Small intestine (tissue), 7 donors: Measurements from ENCODE around the gene MYOZ2. TPM values are rescaled to one million over a fixed set of nuclear protein-coding genes. Genes with fewer than 3 reads are reported as not detected.

ENCODE experiments used
- DNase-seq, 2 donors: peaks; one replicate each; pipeline versions ENCODE4 v3.0.0 to v3.0.0-alpha.2; 2013
- FAIRE-seq: peaks from 2 replicates; lab custom pipeline; 2012; peaks lifted over from hg19 to GRCh38; lab: Jason Lieb, UNC
- H3K27ac ChIP-seq, 3 donors: one replicate each; pipeline ENCODE4 v1.5.1; 2013; ENCODE audit warnings: low read length in 2 of 3, mild to moderate bottlenecking in 2 of 3, control low read depth in 1 of 3, inconsistent platforms in 1 of 3, low read depth in 1 of 3, moderate library complexity in 1 of 3
- H3K27me3 ChIP-seq, 3 donors: one replicate each; pipeline ENCODE4 v1.6.1; 2013; ENCODE audit warnings: low read length in 3 of 3, inconsistent platforms in 1 of 3; ENCODE audit not compliant: control insufficient read depth in 3 of 3, insufficient read depth in 3 of 3
- H3K36me3 ChIP-seq, 3 donors: one replicate each; pipeline ENCODE4 v1.6.1; 2013; ENCODE audit warnings: low read length in 3 of 3, inconsistent platforms in 1 of 3, low read depth in 1 of 3, mild to moderate bottlenecking in 1 of 3, moderate library complexity in 1 of 3; ENCODE audit not compliant: control insufficient read depth in 3 of 3, insufficient read depth in 2 of 3
- H3K4me1 ChIP-seq, 3 donors: one replicate each; pipeline ENCODE4 v1.6.1; 2013; ENCODE audit warnings: low read length in 2 of 3, inconsistent platforms in 1 of 3, low read depth in 1 of 3, mild to moderate bottlenecking in 1 of 3, moderate library complexity in 1 of 3; ENCODE audit not compliant: control insufficient read depth in 3 of 3, insufficient read depth in 2 of 3
- H3K4me3 ChIP-seq, 3 donors: one replicate each; pipeline ENCODE4 v1.5.1; 2013; ENCODE audit warnings: low read length in 3 of 3, control low read depth in 1 of 3, inconsistent platforms in 1 of 3, low read depth in 1 of 3, mild to moderate bottlenecking in 1 of 3, moderate library complexity in 1 of 3
- H3K9me3 ChIP-seq, 2 donors: one replicate each; pipeline ENCODE4 v1.6.1; 2013; ENCODE audit warnings: low read depth in 1 of 2, low read length in 1 of 2; ENCODE audit not compliant: control insufficient read depth in 2 of 2, insufficient read depth in 1 of 2
- WGBS, 3 donors: extraction: QIAGEN DNeasy Blood & Tissue Kit; methylation state at CpG; one replicate each; pipeline ENCODE4 v1.1.7; 2013; 5-methylcytosine and 5-hydroxymethylcytosine counted together
- polyA plus RNA-seq, 4 donors: library from polyadenylated mRNA; stranded (reverse) in 3 of 4; unstranded in 1 of 4; fragments of 200-250 nt in 3 of 4; fragments of 120-200 nt in 1 of 4; gene quantifications; one replicate each; pipeline versions ENCODE4 v1.2.1 to v1.2.3, GENCODE V29; 2013
- donor health status: healthy with polysubstance abuse.
- donor health status: control.
- donor health status: control.
- donor health status: Bipolar disorder and iron deficiency.
- donor health status: healthy.

MYOZ2 gene
- polyA plus RNA-seq, 4 donors = 0.04 to 8.4 (median 0.65) TPM

GRCh38 chr4:119190354-119190753 is 54.7 kb downstream of the MYOZ2 start:
- Histone ChIP-seq H3K27ac (no peak overlapping the region), H3K4me3 (no peak overlapping the region), H3K4me1 (no peaks in the 10 kb centered on the region), H3K9me3 (no peaks in the 10 kb centered on the region), H3K27me3 (no peaks in the 10 kb centered on the region), H3K36me3 (no peaks in the 10 kb centered on the region)
- DNase-seq (no peak), FAIRE-seq (no peak)
- WGBS, 3 donors = 95 to 98% (median 95%) methylated on average over 2 of the region's 2 CpGs

GRCh38 chr4:119191505-119191904 is 55.9 kb downstream of the MYOZ2 start:
- H3K9me3 ChIP-seq = no peaks in the 10 kb centered on the region
- no peak for FAIRE-seq
- WGBS, 3 donors = 87 to 97% (median 94%) methylated on average over 3 of the region's 3 CpGs
- no peaks in the 10 kb centered on the region for H3K4me1 ChIP-seq
- H3K27ac ChIP-seq = no peak overlapping the region
- no peak for DNase-seq
- H3K27me3 ChIP-seq = no peaks in the 10 kb centered on the region
- H3K4me3 ChIP-seq = no peak overlapping the region
- H3K36me3 ChIP-seq = no peaks in the 10 kb centered on the region

GRCh38 chr4:119197772-119198212 is 62.2 kb downstream of the MYOZ2 start:
- FAIRE-seq = no peak
- 86 to 91% (median 90%) methylated on average over 11 of the region's 11 CpGs for WGBS, 3 donors
- H3K9me3 ChIP-seq = no peaks in the 10 kb centered on the region
- no peak for DNase-seq
- no peaks in the 10 kb centered on the region for H3K27me3 ChIP-seq
- no peaks in the 10 kb centered on the region for H3K4me1 ChIP-seq
- H3K27ac ChIP-seq = no peak overlapping the region
- no peaks in the 10 kb centered on the region for H3K36me3 ChIP-seq
- H3K4me3 ChIP-seq = no peak overlapping the region

GRCh38 chr4:119204916-119205315 is 69.3 kb downstream of the MYOZ2 start:
- H3K27me3 ChIP-seq = no peaks in the 10 kb centered on the region
- H3K4me3 ChIP-seq = no peak overlapping the region
- no peaks in the 10 kb centered on the region for H3K4me1 ChIP-seq
- 76 to 90% (median 90%) methylated on average over 4 of the region's 4 CpGs for WGBS, 3 donors
- no peaks in the 10 kb centered on the region for H3K9me3 ChIP-seq
- no peak overlapping the region for H3K27ac ChIP-seq
- H3K36me3 ChIP-seq = no peaks in the 10 kb centered on the region
- DNase-seq = no peak
- no peak for FAIRE-seq

- no peak overlapping the region for H3K4me3 ChIP-seq
- no peak for DNase-seq
- no peak for FAIRE-seq
Measured at GRCh38 chr4:119205690-119206089, 70.1 kb downstream of the MYOZ2 start.

GRCh38 chr4:119206178-119206577 is 70.5 kb downstream of the MYOZ2 start:
- H3K9me3 ChIP-seq = no peaks in the 10 kb centered on the region
- WGBS, 3 donors = 47 to 53% (median 50%) methylated on average over 1 of the region's 1 CpG
- H3K27me3 ChIP-seq = no peaks in the 10 kb centered on the region
- FAIRE-seq (no peak), DNase-seq (no peak)
- H3K4me1 ChIP-seq = no peaks in the 10 kb centered on the region
- no peaks in the 10 kb centered on the region for H3K36me3 ChIP-seq
- no peak overlapping the region for H3K4me3 ChIP-seq
- H3K27ac ChIP-seq = no peak overlapping the region

More at GRCh38 chr4:119205690-119206089, 70.1 kb downstream of the MYOZ2 start:
- Histone ChIP-seq H3K27me3 (no peaks in the 10 kb centered on the region), H3K9me3 (no peaks in the 10 kb centered on the region), H3K4me1 (no peaks in the 10 kb centered on the region), H3K27ac (no peak overlapping the region), H3K36me3 (no peaks in the 10 kb centered on the region)

GRCh38 chr4:119207051-119207450 is 71.4 kb downstream of the MYOZ2 start:
- FAIRE-seq = no peak

GRCh38 chr4:119209077-119209476 is 73.4 kb downstream of the MYOZ2 start:
- Histone ChIP-seq H3K4me3 (no peak overlapping the region), H3K27ac (no peak overlapping the region), H3K27me3 (no peaks in the 10 kb centered on the region), H3K36me3 (no peaks in the 10 kb centered on the region), H3K4me1 (no peaks in the 10 kb centered on the region), H3K9me3 (no peaks in the 10 kb centered on the region)
- DNase-seq (peak in 1 of 2 donors; percentile 5), FAIRE-seq (no peak)

More at GRCh38 chr4:119207051-119207450, 71.4 kb downstream of the MYOZ2 start:
- 3 to 16% (median 12%) methylated on average over 1 of the region's 1 CpG for WGBS, 3 donors
- Histone ChIP-seq H3K27me3 (no peaks in the 10 kb centered on the region), H3K4me1 (no peaks in the 10 kb centered on the region), H3K36me3 (no peaks in the 10 kb centered on the region), H3K4me3 (no peak overlapping the region), H3K27ac (no peak overlapping the region), H3K9me3 (no peaks in the 10 kb centered on the region)
- DNase-seq = no peak

GRCh38 chr4:119209586-119209985 is 74.0 kb downstream of the MYOZ2 start:
- Histone ChIP-seq H3K36me3 (no peaks in the 10 kb centered on the region), H3K27me3 (no peaks in the 10 kb centered on the region), H3K27ac (no peak overlapping the region), H3K4me1 (no peaks in the 10 kb centered on the region), H3K4me3 (no peak overlapping the region), H3K9me3 (no peaks in the 10 kb centered on the region)
- FAIRE-seq = no peak
- DNase-seq = no peak
- WGBS, 3 donors = 90 to 95% (median 93%) methylated on average over 1 of the region's 1 CpG
